KOPT-K1 (cell line): ENCODE results near the gene CFC1B.
"Not testable (repeated sequence)": the region's sequence is repeated elsewhere in the genome, so short reads cannot be mapped to it uniquely, and the experiment has no call there.

Source experiments
- H3K27ac ChIP-seq: fragments of 200-600 bp; sonication (generic); 2 replicates; pipeline ENCODE4 v1.5.1; 2016; ENCODE audit warnings: antibody characterized with exemption, mild to moderate bottlenecking, low read depth, low read length; ENCODE audit not compliant: poor library complexity, severe bottlenecking
- H3K36me3 ChIP-seq: fragments of 200-600 bp; sonication (generic); 2 replicates; pipeline ENCODE4 v1.5.1; 2017; ENCODE audit warnings: antibody characterized with exemption, mild to moderate bottlenecking, low read length, moderate library complexity; ENCODE audit not compliant: insufficient read depth
- H3K9me3 ChIP-seq: fragments of 200-600 bp; sonication (generic); 2 replicates; pipeline ENCODE4 v1.5.1; 2017; ENCODE audit warnings: antibody characterized with exemption, low read length, mild to moderate bottlenecking; ENCODE audit not compliant: insufficient read depth, poor library complexity, severe bottlenecking

Gene CFC1B

DNA sequence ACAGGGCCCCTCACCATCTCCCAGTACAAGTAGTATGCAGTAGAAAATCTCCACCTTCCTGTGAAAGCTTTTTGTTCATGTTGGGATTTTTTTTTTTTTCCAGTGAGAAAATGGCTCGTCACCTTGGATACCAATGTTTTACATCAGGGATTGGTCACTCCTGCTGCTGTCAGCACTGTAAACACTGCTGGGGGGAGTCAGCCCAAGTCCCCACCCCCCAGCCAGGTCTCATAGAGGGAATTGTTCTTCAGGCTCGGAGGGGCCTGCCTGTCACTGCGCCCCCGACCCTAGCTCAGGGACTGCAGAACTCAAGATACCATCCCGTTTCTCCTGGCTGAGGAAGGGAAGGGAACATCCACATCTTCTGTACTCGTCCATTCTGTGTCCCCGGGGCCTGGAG is at the start of gene CFC1B:
Gene CFC1B (plus strand): TSS at position 231 of the 400 bp plus-strand sequence. CDS start 263 bp downstream, outside the sequence.
- not testable (repeated sequence) for H3K9me3 ChIP-seq, H3K36me3 ChIP-seq, H3K27ac ChIP-seq

DNA sequence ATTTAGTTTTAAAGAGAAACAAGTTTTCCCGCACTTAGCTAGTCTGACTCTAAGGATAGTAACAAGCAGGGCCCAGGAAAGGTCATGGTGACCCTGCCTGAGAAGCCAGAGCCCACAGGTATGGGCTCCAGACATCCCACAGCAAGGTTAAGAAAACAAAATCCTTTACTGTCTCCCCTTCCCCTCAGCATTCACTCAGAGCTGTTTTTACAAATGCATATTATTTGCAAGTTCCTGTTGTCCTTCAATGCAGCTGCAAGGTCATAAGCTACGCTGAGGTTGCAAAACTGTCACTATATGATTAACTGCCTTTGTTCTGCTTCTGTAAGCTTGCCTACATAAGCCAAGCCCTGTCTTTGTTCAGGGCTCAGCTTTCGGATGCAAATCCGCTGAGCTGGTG is 29.9 kb upstream of the CFC1B start:
- not testable (repeated sequence) for H3K9me3 ChIP-seq, H3K27ac ChIP-seq, H3K36me3 ChIP-seq

DNA sequence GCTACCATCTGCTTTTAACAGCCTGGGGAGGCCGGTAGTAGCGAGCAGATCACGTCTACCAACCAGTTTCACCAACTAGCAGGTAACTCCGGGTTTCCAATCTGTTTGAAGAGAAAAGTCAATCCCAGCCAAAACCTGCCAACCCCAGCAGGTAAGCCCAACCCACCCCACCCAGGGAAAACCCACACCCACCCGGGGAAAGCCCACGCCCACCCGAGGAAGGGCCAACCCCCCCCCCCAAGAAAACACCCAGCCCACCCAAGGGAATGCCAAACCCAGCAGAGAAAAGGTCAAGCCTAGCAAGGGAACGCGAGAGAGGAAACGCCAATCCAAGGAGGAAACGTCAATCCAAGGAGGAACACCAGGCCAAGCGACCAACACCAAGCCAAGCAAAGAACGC is 11.8 kb upstream of the CFC1B start, which contains the start of gene POTEI:
Gene POTEI (minus strand): TSS at position 101 of the 400 bp plus-strand sequence. CDS start 93 bp downstream, at position 8.
- not testable (repeated sequence) for H3K27ac ChIP-seq

DNA sequence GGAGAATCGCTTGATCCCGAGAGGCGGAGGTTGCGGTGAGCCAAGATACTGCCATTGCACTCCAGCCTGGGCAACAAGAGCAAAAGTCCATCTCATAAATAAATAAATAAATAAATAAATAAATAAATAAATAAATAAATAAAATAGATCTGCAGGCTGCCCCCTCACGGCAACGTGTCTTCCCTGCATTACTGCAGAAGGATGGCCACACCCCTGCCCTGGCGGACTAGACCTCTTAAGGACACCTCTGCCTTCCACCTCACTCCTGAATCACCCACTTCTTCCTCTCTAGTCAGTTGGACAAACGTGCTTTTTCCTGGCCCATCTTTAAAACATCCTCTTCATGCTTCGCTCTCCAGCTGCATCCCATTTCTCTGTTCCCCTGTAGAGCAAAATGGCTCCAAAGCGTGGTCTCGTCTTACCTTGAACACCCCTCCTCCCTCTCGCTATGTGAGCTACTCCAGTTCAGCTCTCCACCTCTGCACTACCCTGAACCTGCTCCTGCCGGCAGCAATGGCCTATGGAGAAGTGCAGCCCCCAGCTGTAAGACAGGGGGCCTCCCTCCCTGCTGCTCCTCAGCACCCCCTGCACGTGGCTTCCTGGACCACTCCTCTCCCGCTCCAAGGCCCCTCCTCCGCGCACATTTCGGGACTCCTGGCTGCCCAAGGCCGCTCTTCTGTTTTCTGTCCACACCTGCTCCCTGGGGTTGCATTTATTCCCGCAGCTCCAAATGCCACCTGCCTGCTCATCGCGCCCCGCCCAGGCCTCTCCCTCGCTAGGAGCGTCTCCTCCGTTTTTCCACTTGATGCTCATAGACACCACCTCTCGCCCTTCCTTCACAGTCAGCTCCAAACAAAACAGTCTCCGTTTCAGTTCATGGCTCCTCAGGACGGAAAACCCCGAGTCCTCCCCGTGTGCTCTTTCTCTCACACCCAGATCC is 9.9 kb upstream of the CFC1B start:
- H3K9me3 ChIP-seq, H3K36me3 ChIP-seq, H3K27ac ChIP-seq: not testable (repeated sequence)

More for the DNA sequence above, 11.8 kb upstream of the CFC1B start, which contains the start of gene POTEI:
- not testable (repeated sequence) for H3K9me3 ChIP-seq, H3K36me3 ChIP-seq

DNA sequence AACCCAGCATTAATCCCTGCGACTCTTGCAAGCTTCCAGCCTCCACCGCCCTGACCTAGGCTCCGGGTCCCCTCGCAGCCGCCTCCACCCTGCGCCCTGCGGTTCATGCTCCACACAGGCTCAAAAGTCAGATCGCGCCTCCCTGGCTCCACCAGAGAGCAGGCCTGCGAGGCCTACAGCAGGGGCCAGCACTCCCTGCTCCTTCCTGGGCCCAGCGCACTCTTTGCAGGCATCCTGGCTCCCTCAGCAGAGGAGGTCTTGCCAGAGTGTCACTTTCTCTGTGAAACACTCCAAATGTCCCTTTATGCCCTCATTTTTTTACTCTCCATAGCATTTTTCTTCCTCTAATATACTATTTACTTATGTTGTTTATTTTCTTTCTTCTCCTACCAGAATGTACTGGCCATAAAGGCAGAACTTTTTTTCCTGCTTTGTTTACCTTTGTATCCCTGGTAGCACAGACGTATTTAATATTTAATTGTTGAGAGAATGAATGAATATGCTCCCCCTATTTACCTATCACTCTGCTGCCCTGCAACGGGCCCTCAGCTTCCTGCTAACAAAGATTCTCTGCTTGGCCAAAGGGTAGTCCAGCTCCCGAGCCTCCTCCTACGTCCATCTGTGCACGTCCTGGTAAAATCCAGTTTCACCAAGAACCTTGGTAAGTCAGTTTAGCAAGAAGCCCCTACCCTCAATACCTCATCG is 9.1 kb upstream of the CFC1B start:
- not testable (repeated sequence) for H3K27ac ChIP-seq, H3K36me3 ChIP-seq, H3K9me3 ChIP-seq

DNA sequence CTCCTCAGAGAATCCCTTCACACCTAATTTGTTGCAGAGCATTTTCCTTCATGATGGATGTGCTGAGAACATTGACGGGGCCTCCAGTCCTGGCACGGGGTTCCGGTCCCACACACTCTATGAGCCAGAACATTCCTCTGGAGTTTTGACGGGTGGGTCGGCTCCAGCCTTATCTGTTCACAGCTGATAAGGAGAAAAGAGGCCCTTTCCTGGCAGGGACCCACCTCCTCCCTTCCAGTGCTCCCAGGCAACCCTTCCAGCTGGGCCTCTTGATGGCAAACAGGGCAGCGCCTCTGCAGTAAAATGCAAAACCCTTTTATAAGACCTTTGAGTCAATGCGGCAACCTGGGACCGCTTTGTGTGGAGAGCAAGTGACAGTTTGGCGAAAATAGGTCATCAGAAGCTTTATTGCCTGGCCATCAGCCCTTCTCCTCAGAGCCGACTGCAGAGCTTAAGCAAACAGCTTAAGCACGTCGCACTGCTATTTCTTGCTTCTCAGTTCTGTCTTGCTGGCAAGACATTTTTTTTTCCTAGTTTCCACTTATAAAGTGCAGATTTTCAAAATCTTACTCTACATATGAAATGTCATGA is 2.4 kb upstream of the CFC1B start:
- not testable (repeated sequence) for H3K27ac ChIP-seq, H3K9me3 ChIP-seq, H3K36me3 ChIP-seq

DNA sequence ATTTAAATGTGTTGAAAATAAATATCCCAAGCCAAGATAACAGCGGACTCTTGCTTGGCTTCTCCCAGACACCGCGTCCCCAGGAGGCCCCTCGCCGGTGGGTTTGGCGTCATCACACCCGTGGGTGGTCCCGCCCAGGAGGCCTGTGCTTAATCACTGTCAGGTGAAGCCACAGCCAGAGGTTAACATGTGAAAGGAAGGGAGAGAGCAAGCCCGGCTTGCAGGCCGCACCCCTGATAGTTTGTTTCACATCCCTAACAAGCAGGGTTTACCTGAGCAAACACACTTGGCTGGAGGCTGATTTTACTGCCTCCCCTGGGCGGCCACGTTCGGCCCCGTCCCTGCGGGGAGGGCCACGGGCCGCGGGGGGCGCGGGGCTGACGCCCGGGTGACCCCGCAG is 1.4 kb downstream of the CFC1B start:
- not testable (repeated sequence) for H3K27ac ChIP-seq, H3K9me3 ChIP-seq, H3K36me3 ChIP-seq

DNA sequence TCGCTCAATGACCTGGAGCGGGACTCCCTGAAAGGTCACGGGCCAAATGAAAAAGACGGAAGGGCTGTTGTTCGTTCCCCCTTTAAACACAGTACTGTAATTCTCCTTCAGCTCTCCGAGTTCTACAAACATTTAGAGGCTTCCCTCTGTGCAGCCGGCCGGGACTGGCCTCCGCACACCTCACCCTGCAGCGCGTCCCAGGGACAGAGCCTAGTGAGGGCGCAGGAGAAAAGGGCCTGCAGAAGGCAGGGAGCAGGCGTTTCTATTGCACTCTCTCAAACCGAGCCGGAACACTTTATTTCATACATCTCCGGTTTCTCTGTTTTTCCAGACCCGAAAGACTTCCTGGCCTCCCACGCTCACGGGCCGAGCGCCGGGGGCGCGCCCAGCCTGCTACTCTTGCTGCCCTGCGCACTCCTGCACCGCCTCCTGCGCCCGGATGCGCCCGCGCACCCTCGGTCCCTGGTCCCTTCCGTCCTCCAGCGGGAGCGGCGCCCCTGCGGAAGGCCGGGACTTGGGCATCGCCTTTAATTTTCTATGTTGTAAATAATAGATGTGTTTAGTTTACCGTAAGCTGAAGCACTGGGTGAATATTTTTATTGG is 6.4 kb downstream of the CFC1B start:
- not testable (repeated sequence) for H3K27ac ChIP-seq, H3K9me3 ChIP-seq, H3K36me3 ChIP-seq

DNA sequence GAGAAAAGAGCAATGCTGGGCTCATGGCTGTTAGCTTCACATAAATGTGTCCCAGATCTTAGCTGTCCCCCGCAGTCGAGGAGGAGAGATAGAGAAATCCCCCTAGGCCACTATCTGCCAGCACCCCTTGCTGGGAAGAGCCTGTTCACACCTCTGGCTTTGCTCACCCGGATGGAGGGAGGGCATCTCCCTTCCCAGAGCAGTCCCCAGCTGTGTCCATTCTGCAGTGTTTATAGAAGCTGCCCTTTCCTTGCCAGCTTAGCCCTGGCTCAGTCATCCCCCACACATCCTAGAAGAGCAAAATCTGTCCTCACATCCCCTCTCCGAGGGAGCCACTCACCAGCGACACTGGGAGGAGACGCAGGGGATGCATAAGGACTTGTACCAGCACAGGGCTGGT is 8.5 kb downstream of the CFC1B start:
- H3K36me3 ChIP-seq, H3K27ac ChIP-seq, H3K9me3 ChIP-seq: not testable (repeated sequence)

DNA sequence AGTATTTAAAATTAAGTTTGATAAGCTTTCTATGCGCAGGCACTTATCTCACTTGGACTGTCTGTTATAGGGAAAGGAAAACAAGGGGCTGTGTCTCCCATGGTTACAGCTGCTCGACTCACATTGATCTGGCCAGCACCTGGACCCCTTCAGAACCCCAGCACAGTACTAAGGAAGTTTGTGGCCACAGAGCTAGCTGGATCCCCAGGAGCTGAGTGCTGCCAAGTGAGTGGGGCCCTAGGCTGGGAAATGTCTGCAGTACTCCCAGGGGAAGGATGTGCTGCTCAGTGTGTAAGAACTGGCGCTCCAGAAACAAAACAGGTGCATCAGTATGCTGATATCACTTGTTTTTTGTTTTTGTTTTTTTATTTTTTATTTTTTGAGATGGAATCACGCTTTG is 9.2 kb downstream of the CFC1B start:
- H3K9me3 ChIP-seq, H3K27ac ChIP-seq, H3K36me3 ChIP-seq: not testable (repeated sequence)

DNA sequence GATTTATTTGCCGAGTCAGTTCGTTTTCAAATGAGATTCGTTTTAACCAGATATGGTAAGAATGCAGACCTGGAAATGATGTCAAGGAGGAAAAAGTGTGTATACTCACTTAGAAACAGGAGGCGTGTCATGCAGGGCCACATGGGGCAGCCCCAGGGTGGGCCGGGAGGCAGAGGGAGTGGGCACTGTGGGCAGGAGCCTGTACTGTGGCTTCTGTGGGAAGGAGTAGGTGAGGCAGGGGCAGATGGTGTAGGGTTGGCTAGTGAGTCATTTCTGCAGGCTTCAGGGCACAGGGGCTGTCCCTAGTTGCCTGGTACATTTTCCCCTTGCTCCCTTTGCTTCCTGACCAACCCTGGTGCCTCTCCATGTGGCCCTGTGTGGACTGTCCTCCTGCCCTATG is 10.2 kb downstream of the CFC1B start:
- H3K36me3 ChIP-seq, H3K27ac ChIP-seq, H3K9me3 ChIP-seq: not testable (repeated sequence)

DNA sequence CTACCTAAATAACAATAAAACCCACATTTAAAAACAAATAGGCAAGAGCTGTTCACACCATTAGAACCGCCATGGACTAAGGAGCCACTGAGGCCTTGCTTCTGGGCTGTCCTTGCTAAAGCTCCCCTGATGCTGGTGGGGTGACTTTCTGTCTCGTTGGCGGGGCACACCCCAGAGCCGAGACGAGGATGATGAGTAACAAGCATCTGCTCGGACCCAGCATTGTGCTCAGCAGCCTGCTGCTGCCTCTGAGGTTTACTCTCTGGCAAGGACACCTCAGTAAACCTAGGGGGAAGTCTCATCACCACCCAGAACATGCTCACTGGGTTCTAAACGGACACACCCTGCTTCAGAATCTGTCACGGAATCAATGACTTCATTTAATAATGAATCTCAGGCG is 10.7 kb downstream of the CFC1B start:
- not testable (repeated sequence) for H3K9me3 ChIP-seq, H3K36me3 ChIP-seq, H3K27ac ChIP-seq

DNA sequence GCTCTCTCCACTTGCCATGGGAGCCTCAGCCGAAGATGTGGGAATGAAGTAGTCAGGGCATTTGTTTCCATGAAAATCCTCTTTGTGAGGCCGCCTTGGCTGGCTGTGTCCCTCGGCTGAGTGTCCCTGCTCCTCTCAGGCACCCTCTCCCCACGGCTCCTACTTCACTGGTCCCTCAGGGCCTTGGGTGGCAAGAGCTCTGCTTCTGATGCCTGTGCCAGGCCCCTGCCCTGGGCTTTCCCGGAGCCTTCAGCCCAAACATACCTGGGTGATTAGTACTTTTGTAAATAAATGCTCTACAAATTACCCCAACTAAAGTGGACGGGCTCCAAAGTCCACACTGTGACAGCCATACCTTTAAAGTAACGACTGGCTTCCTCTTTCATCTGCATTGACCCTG is 15.6 kb downstream of the CFC1B start:
- not testable (repeated sequence) for H3K9me3 ChIP-seq, H3K36me3 ChIP-seq, H3K27ac ChIP-seq

DNA sequence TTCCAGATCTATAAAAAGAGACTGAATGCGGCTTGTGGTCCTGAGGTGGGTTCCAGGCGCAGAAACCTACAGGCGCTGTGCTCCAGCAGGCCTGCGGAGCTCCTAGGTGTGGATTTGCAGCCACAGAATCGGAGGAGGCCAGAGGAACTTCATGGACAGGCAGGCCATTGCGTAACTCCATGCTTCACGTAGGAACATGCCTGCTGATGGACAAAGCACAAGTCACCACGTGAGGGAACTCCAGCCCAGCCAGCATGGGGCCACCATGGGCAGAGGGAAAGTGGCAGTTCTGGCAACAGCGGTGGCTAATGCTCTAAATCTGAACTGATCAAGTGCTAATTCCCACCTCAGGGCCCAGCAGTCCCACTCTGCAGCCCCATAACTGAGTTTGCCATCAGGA is 17.2 kb downstream of the CFC1B start:
- not testable (repeated sequence) for H3K27ac ChIP-seq, H3K36me3 ChIP-seq, H3K9me3 ChIP-seq

DNA sequence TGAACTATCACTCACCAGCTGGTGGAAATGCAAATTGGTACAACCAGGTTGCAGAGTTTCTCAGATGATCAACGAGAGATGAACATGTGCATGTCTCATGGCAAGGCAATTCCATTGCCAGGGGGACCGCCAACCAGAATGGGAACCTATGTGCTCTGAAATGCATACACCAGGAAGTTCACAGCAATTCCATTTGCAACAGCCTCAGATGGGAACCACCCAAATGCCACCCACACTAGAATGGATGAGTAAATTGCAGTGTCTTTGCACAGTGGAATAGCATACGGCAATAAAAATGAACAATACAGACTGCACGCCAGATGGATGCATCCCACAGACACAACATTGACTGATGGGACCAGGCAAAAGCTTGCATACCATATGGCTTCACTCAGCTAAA is 21.8 kb downstream of the CFC1B start:
- not testable (repeated sequence) for H3K36me3 ChIP-seq, H3K9me3 ChIP-seq, H3K27ac ChIP-seq
